ENCODE results near the gene LGALS8.
"Not testable (repeated sequence)": the region's sequence is repeated elsewhere in the genome, so short reads cannot be mapped to it uniquely, and the experiment has no call there.

Gene LGALS8

DNA sequence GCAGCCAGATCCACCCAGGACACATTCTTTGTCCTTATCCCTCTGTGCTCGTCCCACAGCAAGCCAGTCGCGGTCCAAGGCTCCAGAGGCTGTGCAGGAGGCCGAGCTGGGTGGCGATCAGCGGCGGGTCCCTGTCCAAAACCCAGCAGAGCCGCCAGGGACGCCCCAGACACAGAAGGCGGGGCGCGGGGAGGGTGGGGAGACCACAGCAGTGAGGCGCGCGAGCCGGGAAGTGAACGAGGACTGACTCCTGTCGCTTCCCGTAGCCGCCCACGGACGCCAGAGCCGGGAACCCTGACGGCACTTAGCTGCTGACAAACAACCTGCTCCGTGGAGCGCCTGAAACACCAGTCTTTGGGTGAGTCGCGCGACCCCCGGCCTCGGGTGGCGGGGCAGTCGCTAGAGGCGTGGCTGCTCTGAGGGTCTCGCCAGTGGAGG lies at the start of gene LGALS8:
Gene LGALS8 (plus strand): TSS at position 279 of the 438 bp plus-strand sequence. CDS start 2,089 bp downstream, outside the sequence.
- peak; percentile 73 for DNase-seq

DNA sequence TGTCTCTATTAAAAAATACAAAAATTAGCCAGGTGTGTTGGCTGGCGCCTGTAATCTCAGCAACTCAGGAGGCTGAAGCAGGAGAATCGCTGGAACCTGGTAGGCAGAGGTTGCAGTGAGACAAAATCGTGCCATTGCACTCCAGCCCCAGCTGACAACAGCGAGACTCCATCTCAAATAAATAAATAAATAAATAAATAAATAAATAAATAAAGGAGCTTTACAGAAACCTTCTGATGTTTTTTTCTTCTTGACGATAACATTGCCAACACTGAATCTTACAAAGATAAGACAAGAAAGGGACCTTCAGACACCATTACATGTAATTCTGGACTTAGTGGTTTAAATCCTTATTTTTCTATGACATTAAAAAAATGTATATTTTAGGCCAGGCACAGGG lies 47.8 kb upstream of the LGALS8 start:
- no peak for DNase-seq

DNA sequence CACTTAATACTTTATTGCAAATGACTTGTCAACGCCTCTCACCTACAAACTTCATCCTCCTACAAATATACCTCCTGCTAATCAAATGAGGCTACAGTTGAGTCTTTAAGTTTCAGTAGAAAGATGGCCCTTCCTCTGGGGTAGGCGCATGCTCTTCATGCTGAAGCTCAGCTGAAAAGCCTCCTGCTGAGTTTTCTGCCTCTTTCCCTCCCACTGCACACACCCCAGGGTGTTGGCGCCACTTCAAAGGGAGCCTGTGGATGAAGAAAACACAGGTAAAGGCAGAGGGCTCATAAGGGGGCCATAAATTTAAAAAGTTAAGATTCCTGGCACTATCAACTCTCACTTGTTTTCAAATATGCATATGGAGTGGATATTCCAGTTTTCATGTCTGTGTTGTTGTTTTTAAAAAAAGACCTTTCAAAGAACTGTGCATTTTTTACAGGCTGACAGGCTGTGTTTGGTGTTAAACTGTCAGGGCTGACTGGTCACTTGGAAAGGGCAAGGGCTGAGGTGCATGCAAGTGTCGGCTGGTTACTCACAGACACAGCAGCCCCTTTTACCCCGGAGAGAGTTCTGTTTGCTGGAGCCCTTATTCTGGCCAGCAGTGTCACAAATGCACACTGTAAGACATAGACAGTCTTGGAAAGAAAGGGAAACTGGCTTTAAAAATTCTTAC lies 42.9 kb upstream of the LGALS8 start:
- no peak for DNase-seq

DNA sequence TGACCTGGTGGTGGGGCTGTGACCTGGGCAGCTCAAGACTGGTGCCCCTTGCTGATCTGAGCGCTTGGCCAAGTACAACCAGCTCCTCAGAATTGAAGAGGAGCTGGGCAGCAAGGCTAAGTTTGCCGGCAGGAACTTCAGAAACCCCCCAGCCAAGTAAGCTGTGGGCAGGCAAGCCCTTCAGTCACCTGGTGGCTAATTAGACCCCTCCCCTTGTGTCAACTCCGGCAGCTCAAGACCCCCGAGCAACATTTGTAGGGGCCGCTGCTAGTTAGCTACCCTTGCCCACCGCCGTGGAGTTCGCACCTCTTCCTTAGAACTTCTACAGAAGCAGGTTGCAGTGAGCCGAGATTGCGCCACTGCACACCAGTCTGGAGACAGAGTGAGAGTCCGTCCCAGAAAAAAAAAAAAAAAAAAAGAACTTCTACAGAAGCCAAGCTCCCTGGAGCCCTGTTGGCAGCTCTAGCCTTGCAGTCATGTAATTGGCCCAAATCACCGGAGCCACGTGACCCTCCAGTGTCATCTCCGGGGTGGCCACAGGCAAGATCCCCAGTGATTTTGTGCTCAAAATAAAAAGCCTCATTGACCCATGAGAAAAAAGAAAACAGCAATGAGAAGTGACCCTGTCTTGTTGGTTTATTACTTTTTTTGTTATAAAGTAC lies 39.3 kb upstream of the LGALS8 start:
- DNase-seq: no peak

DNA sequence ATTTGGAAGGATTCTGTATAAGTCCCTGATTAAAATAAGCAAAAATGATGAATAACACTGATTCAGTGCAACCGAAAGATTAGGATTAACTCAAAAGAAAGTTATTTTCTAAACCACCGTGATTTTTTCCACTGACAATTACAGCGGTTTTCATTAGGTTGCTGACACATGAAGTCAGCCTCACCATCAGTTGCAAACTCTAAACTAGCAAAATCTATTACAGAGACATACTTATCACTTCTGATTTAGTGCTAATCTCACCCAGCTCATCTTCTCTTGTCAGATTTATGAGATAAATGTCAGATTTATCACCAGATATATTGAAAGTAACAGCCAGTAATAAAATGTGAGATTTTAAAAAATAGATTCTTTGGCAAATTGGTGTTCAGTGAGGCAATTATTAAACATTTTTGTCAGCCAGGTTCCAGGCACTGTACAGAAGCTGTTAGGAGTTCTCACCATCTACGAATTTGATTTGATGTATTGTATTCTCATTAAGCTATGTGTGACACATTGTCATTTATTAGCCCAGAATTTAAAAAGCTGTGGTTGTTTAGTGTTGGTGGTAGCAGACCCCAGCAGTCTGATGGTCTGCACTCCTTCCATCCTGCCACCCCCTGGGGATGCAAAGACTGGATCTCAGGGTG lies 37.3 kb upstream of the LGALS8 start:
- no peak for DNase-seq

DNA sequence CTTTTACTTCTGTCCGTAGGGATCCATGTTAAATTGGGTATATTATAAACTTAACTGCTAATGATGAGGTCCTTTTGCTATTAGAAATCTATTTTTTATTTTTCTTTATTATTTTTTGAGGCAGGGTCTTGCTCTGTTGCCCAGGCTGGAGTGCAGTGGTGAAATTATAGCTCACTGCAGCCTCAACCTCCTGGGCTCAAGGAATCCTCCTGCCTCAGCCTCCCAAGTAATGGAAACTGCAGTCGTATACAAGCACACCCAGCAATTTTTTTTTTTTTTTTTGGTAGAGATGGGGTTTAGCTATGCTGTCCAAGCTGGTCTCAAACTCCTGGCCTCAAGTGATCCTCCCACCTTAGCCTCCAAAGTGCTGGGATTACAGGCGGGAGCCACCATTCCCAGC lies 34.6 kb upstream of the LGALS8 start:
- not testable (repeated sequence) for DNase-seq

DNA sequence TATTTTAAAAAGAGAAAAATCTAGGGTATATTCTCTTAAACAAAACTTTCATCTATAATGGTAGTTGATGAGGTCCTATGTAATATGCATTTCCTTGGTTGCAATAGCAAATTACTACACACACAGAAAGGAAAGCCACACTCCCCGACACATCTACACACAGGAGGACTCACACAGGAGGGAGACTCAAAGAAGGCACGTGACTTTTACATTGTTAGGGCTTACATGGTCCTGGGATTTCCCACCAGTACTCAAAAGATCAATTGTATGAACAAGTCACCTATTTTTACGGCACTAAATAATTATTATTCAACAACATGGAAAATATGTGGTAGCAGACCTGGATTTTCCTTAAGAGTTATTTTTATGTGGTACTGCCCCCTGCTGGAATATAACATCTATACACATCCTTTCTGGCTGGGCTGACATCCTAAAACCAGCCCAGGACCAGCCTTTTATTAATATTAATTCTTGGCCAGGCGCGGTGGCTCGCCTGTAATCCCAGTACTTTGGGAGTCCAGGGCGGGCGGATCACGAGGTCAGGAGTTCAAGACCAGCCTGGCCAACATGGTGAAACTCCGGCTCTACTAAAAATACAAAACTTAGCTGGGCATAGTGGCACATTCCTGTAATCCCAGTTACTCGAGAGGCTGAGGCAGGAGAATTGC lies 33.9 kb upstream of the LGALS8 start:
- DNase-seq: peak; percentile 53

DNA sequence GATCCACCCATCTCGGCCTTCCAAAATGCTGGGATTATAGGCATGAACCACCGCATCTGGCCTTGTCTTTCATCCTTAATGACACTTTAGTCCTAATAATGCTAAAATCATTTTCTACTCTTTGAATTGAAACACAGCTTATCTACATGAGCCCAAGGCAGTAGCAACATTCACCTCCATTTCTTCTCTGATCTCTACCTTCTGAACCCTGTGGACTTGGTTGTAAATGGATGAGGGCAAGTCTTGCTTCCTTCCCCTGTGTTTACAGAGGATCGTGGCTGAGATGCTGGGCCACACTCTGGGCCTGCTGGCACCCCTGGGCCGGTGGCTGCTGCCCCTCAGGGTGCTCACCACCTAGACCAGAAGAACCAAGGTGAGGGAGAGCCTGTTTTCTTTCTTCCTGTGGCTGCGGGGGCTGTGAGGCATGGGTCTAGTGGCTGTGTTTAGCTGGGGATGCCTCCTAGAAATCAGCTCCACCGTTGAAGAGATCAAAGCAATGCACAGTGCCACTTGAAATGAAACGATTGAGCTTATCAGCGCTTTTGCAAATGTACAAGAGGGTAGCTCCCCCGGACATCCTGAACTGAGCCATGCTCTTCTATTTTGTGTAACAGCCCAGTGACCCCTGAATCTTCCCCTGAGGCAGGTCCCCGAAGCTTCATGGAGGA lies 32.2 kb upstream of the LGALS8 start:
- no peak for DNase-seq

DNA sequence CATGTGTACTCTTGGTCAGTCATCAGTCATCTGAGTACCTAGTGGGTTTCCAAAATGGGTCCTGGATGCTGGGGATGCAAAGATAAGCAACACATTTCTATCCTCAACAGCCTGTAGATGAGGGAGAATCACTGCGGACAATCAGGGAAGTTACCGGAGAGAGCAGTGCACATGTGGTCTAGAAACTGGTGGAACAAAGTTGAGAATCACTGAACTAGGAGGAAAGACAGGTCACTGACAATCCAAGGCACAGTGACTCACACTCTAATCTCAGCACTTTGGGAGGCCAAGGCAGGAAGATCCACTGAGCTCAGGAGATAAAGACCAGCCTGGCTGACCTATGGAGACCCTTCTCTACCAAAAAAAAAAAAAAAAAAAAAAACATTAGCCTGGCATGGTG lies 31.4 kb upstream of the LGALS8 start:
- DNase-seq: no peak

DNA sequence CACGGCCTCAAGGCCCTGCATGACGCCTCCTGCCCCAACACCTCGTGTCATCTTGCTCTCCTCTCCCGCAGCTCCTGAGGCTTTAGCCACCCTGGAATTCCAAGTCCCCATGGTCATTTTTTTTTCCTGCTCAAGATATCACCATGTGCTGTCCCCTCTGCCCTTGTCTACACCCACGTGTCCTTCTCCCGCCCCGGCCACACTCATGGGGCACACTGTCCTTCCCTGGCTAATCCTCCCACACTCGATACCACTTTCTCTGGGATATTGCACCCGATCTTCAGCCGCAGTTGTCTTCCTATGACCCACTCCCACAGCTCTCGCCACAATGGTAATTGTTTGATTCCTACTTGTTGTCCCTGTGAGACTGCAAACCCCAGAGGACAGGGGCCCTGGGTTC lies 29.7 kb upstream of the LGALS8 start:
- no peak for DNase-seq

DNA sequence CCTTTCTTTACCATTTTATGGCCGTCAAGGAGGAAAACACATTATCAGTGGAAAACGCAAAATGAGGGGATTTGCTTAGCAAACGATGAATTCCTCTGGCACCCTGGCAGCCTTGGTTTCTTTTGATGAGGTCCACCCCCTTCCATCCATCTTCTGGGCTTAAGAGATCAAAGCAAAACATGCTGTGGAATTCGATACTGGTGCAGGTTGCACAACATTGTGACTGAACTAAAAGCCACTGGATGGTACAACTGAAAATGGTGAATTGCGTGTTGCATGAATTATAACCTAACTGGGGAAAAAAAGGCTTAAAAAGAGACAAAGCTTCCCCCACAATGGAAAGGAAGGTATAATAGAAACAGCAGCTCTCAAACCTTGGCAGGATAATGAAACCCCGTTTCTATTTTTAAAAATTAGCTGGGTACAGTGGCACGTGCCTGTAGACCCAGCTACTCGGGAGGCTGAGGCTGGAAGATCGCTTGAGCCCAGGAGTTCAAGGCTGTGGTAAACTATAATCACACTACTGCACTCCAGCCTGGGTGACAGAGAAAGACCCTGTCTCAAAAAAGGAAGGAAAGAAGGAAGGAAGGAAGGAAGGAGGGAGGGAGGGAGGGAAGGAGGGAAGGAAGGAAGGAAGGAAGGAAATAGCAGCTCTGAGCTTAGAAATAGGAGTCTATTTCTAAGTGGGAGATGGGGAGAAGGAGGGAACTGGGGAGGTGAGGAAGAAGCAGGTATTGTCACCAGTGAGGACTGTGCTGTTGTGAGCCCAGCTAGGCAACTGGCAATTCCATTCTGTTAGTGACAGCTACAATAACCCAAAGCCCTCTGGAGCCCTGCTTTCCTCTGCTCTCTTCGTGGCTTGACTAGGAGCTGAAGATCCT lies 29.0 kb upstream of the LGALS8 start:
- DNase-seq: no peak

DNA sequence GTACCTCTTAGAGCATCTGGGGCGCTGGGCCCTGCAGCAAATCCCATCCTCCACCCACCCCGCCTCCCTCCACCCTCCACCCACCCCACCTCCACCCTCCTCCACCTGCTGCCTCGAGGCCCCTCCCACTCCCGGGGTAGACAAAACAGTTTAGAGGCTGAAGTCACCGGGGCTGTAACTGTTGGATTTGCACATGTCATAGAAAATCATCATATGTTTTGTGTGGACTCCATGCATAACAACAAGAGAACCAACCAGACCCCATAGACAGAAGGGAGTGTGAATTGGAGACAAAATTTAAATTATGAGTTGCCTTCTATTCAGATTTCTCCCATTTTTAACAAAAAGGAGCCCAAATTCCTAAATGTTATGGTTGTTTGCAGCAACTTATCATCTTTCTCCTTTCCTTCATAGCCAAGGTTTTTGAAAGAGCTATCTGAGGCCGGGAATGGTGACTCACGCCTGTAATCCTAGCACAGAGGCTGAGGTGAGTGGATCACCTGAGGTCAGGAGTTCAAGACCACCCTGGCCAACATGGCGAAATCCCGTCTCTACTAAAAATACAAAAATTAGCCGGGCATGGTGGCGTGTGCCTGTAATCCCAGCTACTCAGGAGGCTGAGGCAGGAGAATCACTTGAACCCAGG lies 28.2 kb upstream of the LGALS8 start:
- DNase-seq: no peak

DNA sequence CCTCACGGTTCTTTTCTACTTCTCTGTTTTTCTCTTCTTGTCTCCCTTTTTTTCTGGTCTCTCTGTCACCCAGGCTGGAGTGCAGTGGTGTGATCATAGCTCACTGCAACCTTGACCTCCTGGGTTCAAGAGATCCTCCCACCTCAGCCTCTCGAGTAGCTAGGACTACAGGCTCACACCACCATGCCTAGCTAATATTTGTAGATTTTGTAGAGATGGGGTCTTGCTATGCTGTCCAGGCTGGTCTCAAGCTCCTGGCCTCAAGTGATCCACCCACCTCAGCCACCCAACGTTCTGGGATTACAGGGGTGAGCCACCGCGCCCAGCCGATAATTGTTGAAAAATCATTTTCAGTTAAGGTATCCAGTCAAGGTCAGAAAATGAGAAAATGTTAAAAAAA lies 25.9 kb upstream of the LGALS8 start:
- DNase-seq: no peak

DNA sequence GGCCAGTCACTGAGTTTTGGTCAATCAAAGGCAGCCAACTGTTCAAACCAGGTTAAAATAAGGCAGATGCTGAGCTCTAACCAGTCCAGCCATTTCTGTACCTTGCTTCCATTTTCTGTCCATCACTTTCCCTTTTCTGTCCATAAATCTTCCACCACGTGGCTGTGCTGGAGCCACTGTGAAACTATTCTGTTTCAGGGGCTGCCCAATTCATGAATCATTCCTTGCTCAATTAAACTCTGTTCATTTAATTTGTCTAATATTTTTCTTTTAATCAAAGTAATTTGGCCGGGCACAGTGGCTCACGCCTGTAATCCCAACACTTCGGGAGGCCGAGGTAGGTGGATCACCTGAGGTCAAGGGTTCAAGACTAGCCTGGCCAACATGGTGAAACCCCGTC lies 22.7 kb upstream of the LGALS8 start:
- no peak for DNase-seq

DNA sequence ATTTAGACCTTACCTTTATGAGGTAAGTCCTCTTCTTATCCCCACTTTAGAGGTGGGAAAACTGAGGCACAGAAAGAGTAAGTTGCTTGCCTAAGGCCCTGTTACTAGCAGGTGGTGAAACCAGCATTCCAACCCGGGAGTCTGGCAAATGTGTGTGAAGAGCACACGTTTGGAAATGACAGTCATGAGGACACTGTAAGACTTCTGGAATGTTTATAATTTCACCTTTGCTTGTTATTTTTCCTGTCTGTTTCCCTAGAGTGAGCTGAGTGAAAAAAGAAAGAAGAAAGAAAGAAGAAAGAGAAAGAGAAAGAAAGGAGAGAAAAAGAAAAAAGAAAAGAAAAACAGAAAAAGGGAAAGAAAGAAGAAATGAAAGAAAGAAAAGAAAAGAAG lies 21.2 kb upstream of the LGALS8 start:
- peak; percentile 30 for DNase-seq

DNA sequence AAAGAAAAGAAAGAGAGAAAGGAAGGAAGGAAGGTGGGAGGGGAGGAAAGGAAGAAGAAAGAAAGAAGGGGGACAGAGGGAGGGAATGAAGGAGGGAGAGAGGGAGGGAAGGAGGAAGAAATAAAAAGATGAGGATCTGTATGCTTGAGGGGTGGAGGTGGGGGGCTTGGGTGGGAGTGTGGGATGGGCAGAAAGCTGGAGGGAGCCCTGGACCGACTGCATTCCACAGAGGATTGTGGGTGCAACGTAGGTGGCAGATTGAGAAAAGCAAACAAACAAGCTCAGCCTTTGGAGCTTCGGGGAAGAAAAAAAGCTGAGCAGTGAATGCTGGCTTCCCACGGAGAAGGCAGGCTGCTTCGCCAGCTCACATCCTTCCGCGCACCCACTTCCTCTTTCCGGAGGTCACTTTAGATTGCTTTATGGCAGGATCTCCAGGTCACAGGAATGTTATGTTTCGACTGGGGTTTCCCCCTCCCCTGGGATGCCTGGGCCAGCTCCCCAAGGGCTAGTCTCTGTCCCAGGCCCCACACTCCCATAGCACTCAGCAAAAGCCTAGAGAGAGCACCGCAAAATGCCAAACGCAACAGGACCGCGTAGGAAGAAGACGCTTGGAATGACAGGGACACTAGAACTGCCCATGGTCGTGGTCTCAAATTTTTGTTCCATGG lies 20.7 kb upstream of the LGALS8 start:
- peak; percentile 60 for DNase-seq

DNA sequence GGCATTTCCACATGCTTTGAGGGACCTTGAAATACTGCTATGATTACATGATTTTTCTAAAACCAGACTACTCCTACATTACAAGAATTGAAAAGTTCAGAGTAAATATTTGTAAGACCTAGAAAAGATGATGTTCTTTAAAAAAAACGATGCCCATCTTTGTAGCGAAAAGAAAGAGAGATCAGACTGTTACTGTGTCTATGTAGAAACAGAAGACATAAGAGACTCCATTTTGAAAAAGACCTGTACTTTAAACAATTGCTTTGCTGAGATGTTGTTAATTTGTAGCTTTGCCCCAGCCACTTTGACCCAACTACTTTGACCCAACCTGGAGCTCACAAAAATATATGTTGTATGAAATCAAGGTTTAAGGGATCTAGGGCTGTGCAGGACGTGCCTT lies 19.4 kb upstream of the LGALS8 start:
- not testable (repeated sequence) for DNase-seq

DNA sequence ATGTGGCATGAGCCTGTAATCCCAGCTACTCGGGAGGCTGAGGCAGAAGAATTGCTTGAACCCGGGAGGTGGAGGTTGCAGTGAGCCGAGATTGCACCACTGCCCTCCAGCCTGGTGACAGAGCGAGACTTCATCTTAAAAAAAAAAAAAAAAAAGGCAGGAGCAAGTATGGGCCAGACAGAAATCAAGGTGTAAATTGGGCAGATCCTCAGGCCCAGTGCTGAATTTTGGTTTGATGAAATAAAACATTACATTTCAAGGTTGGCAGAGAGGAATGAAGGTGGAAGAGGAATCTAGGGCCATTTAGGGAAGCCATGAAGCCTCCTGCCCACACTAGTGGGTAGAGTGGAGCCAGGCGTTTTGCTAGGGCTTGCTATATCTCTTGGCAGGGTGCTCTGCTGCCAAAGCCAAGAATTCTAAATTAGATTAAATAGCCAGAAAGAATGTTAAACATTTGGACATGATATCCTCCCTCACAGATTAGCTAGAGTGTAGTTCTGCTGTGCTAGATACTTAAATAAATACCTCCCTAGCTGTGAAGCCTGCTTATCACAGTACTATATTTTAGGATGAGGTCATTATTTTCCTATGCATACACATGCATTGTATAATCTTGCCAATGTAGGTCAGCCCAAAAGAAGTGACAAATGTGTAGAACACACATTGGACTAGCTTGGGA lies 16.6 kb upstream of the LGALS8 start:
- no peak for DNase-seq

DNA sequence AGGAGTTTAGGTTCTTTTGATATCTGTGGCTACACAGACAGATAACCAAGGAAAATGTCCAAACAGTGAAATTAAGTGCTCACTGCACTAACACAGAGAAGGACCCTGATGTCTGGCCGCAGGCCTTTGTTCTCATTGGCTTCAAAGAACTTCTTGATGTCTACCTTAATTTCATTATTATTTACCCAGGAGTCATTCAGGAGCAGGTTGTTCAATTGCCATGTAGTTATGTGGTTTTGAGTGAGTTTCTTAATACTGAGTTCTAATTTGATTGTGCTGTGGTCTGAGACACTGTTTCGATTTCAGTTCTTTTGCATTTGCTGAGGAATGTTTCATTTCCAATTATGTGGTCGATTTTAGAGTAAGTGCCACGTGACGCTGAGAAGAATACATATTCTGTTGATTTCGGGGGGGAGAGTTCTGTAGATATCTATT lies 15.2 kb upstream of the LGALS8 start:
- no peak for DNase-seq

DNA sequence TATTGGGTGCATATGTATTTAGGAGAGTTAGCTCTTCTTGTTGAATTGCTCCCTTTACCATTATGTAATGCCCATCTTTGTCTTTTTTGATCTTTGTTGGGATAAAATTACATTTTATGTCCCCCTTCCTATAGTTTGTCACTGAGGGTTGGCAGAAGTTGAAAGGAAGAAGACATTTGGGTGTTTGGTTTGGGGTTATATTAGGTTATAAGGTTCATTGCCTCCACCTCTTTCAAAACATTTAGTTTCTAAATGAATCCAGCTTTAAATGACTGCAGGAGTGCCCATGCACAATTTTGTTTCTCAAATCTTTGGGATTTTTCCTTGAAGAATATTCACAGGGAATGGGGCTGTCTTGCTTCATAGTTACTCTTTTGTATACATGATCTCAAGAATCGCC lies 14.6 kb upstream of the LGALS8 start:
- DNase-seq: no peak
